ENCODE results near the gene C1orf116.

C1orf116 gene

GRCh38 chr1:206998816-206999215 is 33.7 kb downstream of the C1orf116 start:
- no peak for DNase-seq (ENCODE audit: low read depth, low spot score)

GRCh38 chr1:206992790-206993189 is 39.8 kb downstream of the C1orf116 start:
- DNase-seq (ENCODE audit: low read depth, low spot score), result no peak

GRCh38 chr1:206987873-206988272 is 44.7 kb downstream of the C1orf116 start:
- DNase-seq (ENCODE audit: low read depth, low spot score), result no peak

DNA sequence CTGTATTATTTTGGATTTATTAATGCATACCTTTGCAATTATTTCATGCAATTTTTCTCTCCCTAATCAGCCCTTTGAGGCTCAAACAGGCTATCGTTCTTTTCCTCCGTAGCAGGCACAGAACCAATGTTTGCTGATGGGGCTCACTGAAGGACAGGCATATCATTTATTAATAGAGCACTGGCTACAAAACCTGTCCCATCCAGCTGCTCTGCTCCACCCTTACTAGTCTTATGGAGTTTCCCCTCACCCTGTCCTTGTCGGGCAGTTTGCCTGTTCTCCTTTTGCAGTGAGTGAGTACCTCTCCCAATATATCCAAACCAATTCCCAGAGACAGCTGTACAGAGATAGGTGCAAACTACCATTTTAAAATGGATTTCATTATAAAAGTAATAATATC is 45.7 kb downstream of the C1orf116 start:
- DNase-seq (ENCODE audit: low read depth, low spot score), result no peak

- DNase-seq (ENCODE audit: low read depth, low spot score), result no peak
Observed at GRCh38 chr1:206986402-206986801, 46.2 kb downstream of the C1orf116 start.

DNA sequence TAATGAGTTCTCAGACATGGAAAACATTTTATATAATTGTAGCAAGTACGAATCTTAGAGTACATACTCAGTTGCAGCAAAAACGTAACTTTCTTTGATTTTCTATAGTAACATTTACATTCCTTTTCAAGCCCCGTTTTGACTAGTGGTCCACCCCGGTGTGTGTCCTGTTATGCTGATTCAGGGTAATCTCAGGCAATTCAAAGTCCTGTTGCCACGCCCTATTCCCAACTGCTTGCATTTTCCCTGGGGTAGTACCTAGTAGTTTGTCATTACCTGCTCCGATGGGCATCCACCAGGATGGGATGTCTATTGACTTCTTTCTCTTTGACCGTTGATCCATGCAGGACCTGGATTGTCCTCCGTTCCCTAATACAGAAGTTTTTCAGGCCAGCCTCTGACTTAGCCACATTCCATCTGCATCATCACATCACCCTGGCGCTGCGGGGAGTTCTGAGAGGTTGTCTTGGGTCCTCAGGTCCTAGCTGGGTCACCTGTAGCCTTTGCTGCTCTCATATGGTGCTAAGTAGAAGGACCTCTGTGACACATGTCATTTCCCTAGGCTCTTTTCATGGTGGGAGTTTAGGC is 47.3 kb downstream of the C1orf116 start:
- DNase-seq (ENCODE audit: low read depth, low spot score), result no peak

- DNase-seq (ENCODE audit: low read depth, low spot score), result peak; percentile 67
Observed at GRCh38 chr1:206982216-206982615, 50.3 kb downstream of the C1orf116 start.

- peak; percentile 31 for DNase-seq (ENCODE audit: low read depth, low spot score)
Observed at GRCh38 chr1:206979379-206980043, 53.0 kb downstream of the C1orf116 start.

DNA sequence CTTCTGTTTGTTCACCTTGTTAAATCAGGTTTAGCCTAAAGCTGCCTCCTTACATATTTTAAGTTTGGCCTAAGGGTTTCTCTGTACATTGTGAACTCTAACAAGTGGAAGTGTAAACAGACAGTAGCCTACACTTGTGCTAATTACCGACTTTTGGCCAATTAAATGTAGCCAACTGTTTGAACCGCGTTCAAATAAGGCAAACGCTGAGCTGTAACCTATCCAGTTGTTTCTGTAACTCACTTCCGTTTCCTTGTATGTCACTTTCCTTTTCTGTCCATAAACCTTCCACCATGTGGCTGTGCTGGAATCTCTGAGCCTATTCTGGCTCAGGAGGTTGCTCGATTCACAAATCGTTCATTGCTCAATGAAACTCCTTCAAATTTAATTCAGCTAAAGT is 54.3 kb downstream of the C1orf116 start:
- no peak for DNase-seq (ENCODE audit: low read depth, low spot score)

- DNase-seq (ENCODE audit: low read depth, low spot score), result no peak
Observed at GRCh38 chr1:206975306-206975705, 57.2 kb downstream of the C1orf116 start.

DNA sequence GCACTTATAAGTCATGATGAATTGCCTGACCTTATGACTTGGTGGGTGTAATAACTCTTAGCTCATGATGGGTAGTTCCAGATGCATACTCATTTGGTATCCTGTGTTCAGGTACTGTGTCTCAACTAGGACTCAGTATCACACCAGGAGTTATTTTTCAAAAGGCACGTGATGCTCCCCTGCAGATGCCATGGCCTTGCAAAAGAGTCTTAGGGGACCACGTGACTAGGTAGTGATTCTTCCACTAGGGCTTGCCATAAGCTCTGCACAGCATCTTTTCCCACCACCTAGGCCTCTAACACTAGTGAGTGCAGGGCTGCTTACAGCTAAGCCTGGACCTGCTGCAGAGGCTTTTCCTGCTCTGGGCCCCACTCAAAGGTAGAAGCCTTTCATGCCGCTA is 58.4 kb downstream of the C1orf116 start:
- no peak for DNase-seq (ENCODE audit: low read depth, low spot score)

- no peak for DNase-seq (ENCODE audit: low read depth, low spot score)
Observed at GRCh38 chr1:206972728-206973127, 59.8 kb downstream of the C1orf116 start.

DNA sequence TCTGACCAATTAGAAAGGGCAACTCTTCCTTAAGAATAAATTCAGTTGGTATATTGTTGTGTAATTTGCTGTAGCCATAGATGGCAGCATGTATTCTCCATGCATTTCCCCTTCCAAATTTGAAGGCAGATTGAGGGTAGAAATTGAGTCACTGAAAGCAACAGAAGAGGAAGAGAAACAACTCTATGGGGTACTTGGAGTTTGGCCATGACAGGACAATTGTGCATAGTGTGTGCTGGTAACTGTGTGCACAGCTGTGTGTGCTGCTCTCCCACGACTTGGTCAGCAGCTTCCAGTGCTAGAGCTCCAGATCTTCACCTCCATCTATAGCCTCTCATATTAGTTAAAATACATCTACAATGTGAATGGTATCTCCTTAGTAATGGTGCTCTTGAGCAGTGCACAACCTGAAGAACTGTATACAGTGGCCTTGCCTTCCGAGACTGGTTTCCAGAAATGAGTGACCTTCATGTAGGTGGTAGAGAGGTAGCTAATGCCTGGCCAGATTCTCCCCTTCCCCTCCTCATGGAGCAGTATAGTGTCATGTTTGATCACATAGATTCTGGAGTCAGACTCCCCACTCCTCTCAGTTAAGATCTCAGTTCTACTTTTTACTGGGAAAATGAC is 61.4 kb downstream of the C1orf116 start:
- no peak for DNase-seq (ENCODE audit: low read depth, low spot score)

GRCh38 chr1:206970446-206970845 is 62.1 kb downstream of the C1orf116 start, which contains the start of gene FCAMR:
FCAMR (minus strand) TSS chr1:206970460; CDS start chr1:206970125, 335 bp downstream.
- DNase-seq (ENCODE audit: low read depth, low spot score), result no peak

- no peak for DNase-seq (ENCODE audit: low read depth, low spot score)
Observed at GRCh38 chr1:206969090-206969489, 63.5 kb downstream of the C1orf116 start.

All from astrocyte of the hippocampus (primary cell).